ENCODE data around the gene FAM117A.

GRCh38 chr17:49779739-49780231, 15.9 kb upstream of the FAM117A start:
- peak; percentile 31 to 74 (median 62) for TF ChIP-seq CTCF (IDR thresholded peaks at IDR 0.05)
- no peak for TF ChIP-seq POLR2A (IDR thresholded peaks at IDR 0.05)
